Liver (tissue), 9 donors: ENCODE measurements around the gene HTR7. TPM values are rescaled to one million over a fixed set of nuclear protein-coding genes. Genes with fewer than 3 reads are reported as not detected.

Experiments
- DNase-seq: peaks from one replicate; pipeline ENCODE4 v3.0.0-alpha.2; 2017; ENCODE audit warnings: low spot score
- H3K27ac ChIP-seq, 2 donors: one replicate each; pipeline ENCODE4 v1.7.0; 2013; ENCODE audit warnings: inconsistent platforms in 2 of 2, low read length in 2 of 2, control low read depth in 1 of 2, low read depth in 1 of 2, mild to moderate bottlenecking in 1 of 2
- H3K27me3 ChIP-seq, 4 donors: one replicate each; pipeline versions ENCODE4 v1.6.1 to v1.7.0; 2013; ENCODE audit warnings: low read length in 3 of 4, inconsistent platforms in 1 of 4, mild to moderate bottlenecking in 1 of 4, moderate library complexity in 1 of 4; ENCODE audit not compliant: control insufficient read depth in 4 of 4, insufficient read depth in 4 of 4
- H3K36me3 ChIP-seq, 4 donors: one replicate each; pipeline versions ENCODE4 v1.6.1 to v1.7.0; 2013; ENCODE audit warnings: low read length in 3 of 4, mild to moderate bottlenecking in 3 of 4, low read depth in 1 of 4, moderate library complexity in 1 of 4; ENCODE audit not compliant: control insufficient read depth in 4 of 4, insufficient read depth in 3 of 4
- H3K4me1 ChIP-seq, 4 donors: one replicate each; pipeline versions ENCODE4 v1.6.1 to v1.7.0; 2013; ENCODE audit warnings: low read length in 3 of 4, mild to moderate bottlenecking in 3 of 4, moderate library complexity in 1 of 4; ENCODE audit not compliant: control insufficient read depth in 4 of 4, insufficient read depth in 4 of 4
- H3K4me3 ChIP-seq, 3 donors: one replicate each; pipeline versions ENCODE4 v1.6.1 to v1.7.0; 2013; ENCODE audit warnings: low read length in 3 of 3, control low read depth in 1 of 3, low read depth in 1 of 3, mild to moderate bottlenecking in 1 of 3
- H3K9ac ChIP-seq, 2 donors: one replicate each; pipeline ENCODE4 v1.7.0; 2013; ENCODE audit warnings: low read length in 2 of 2, mild to moderate bottlenecking in 2 of 2, moderate library complexity in 2 of 2, control low read depth in 1 of 2, low read depth in 1 of 2
- H3K9me3 ChIP-seq, 4 donors: one replicate each; pipeline versions ENCODE4 v1.6.1 to v1.7.0; 2013; ENCODE audit warnings: low read length in 3 of 4; ENCODE audit not compliant: control insufficient read depth in 4 of 4
- ATF3 ChIP-seq: IDR thresholded peaks from 2 replicates; pipeline ENCODE4 v1.6.1; 2016; ENCODE audit warnings: antibody characterized with exemption
- EGR1 ChIP-seq, 2 donors: IDR thresholded peaks; 2 replicates each; pipeline ENCODE4 v1.6.1; 2016 to 2018; ENCODE audit warnings: antibody characterized with exemption in 2 of 2, low read depth in 2 of 2
- FOXA2 ChIP-seq: IDR thresholded peaks from 2 replicates; pipeline ENCODE4 v1.6.1; 2016; ENCODE audit warnings: antibody characterized with exemption
- GABPA ChIP-seq, 2 donors: IDR thresholded peaks in 1 of 2; conservative IDR thresholded peaks in 1 of 2; 2 replicates each; pipeline ENCODE4 v1.6.1; 2016; ENCODE audit warnings: antibody characterized with exemption in 2 of 2, mild to moderate bottlenecking in 1 of 2, moderate library complexity in 1 of 2
- HNF4A ChIP-seq, 2 donors: conservative IDR thresholded peaks; 2 replicates each; pipeline ENCODE4 v1.6.1; 2016; ENCODE audit warnings: antibody characterized with exemption in 2 of 2, mild to moderate bottlenecking in 2 of 2
- HNF4G ChIP-seq: IDR thresholded peaks from 2 replicates; pipeline ENCODE4 v1.6.1; 2016; ENCODE audit warnings: antibody characterized with exemption
- JUND ChIP-seq, 2 donors: IDR thresholded peaks; 2 replicates each; pipeline ENCODE4 v1.6.1; 2016; ENCODE audit warnings: antibody characterized with exemption in 2 of 2
- NR2F2 ChIP-seq: IDR thresholded peaks from 2 replicates; pipeline ENCODE4 v1.6.1; 2016; ENCODE audit warnings: antibody characterized with exemption
- RAD21 ChIP-seq, 2 donors: IDR thresholded peaks; 2 replicates each; pipeline ENCODE4 v1.6.1; 2016; ENCODE audit warnings: antibody characterized with exemption in 2 of 2, mild to moderate bottlenecking in 2 of 2
- RXRA ChIP-seq, 2 donors: IDR thresholded peaks; 2 replicates each; pipeline ENCODE4 v1.6.1; 2017 to 2018; ENCODE audit warnings: antibody characterized with exemption in 2 of 2, mild to moderate bottlenecking in 1 of 2
- SP1 ChIP-seq: IDR thresholded peaks from 2 replicates; pipeline ENCODE4 v1.6.1; 2018; ENCODE audit warnings: antibody characterized with exemption, mild to moderate bottlenecking
- TAF1 ChIP-seq: conservative IDR thresholded peaks from 2 replicates; pipeline ENCODE4 v1.6.1; 2016; ENCODE audit warnings: antibody characterized with exemption, mild to moderate bottlenecking
- YY1 ChIP-seq: IDR thresholded peaks from 2 replicates; pipeline ENCODE4 v1.6.1; 2016; ENCODE audit warnings: antibody characterized with exemption, mild to moderate bottlenecking
- WGBS: extraction: QIAGEN DNeasy Blood & Tissue Kit; methylation state at CpG from one replicate; pipeline ENCODE4 v1.1.7; 2013; 5-methylcytosine and 5-hydroxymethylcytosine counted together
- polyA plus RNA-seq, 2 donors: library from polyadenylated mRNA; stranded (reverse) in 1 of 2; unstranded in 1 of 2; fragments of 200-250 nt in 1 of 2; fragments of >200 nt in 1 of 2; fragmentation: Nextera tagmentation in 1 of 2; extraction: Ambion mirVana in 1 of 2; gene quantifications; one replicate each; pipeline versions ENCODE4 v1.2.1 to v1.2.3, GENCODE V29; 2013 to 2015
- total RNA-seq, 2 donors: library from RNA; depleted of rRNA; stranded (reverse); fragments of >200 nt; gene quantifications; one replicate each; pipeline ENCODE4 v1.2.3, GENCODE V29; 2014
- TF ChIP-seq, protein P1 (sequence below): fragments of 150-350 bp; IDR thresholded peaks from 2 replicates; pipeline ENCODE4 v1.5.1; 2017; ENCODE audit warnings: improper control_type of control experiment, low read depth, low read length; ENCODE audit not compliant: missing input control
- TF ChIP-seq, protein P2 (sequence below): IDR thresholded peaks from 2 replicates; pipeline ENCODE4 v1.6.1; 2016; ENCODE audit warnings: antibody characterized with exemption, mild to moderate bottlenecking
- TF ChIP-seq, protein P3 (sequence below): IDR thresholded peaks from 2 replicates; pipeline ENCODE4 v1.6.1; 2016; ENCODE audit warnings: antibody characterized with exemption
- donor health status: healthy.
- donor health status: healthy.
- donor health status: healthy.
- donor health status: healthy.
- donor health status: healthy.

HTR7 gene
- total and polyA plus RNA-seq, 4 donors: 0.17 to 0.61 (median 0.18) TPM; not detected in 1

DNA sequence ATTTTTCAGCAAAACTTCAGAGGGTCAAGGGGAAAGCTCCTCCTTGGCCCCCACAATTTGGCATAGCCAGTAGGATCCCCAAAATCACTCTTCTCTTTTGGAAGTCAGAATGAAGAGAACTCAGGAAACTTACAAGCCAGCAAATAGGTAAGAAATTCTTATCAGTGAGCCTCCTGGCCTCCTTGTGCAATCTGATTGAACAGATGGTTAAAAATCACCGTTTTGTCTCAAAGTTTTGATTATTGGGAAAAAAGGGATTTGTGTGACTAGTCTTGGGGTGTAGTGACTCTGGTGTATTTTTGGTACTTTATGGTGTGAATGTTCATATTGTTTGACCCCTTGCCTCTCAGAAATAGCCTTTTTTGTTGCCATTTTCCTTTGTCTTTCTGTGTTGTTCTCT, 56.2 kb downstream of the HTR7 start:
- Histone ChIP-seq H3K4me1 (no peaks in the 10 kb centered on the region), H3K4me3 (no peak overlapping the region), H3K36me3 (no peaks in the 10 kb centered on the region), H3K27me3 (no peaks in the 10 kb centered on the region), H3K9ac (no peak overlapping the region), H3K9me3 (peaks cover 0 to 5% (median 3%) of the 10 kb centered on the region in 4 donors), H3K27ac (no peak overlapping the region)
- 67% methylated on average over 1 of the region's 1 CpG for WGBS
- TF ChIP-seq, protein P1, sequence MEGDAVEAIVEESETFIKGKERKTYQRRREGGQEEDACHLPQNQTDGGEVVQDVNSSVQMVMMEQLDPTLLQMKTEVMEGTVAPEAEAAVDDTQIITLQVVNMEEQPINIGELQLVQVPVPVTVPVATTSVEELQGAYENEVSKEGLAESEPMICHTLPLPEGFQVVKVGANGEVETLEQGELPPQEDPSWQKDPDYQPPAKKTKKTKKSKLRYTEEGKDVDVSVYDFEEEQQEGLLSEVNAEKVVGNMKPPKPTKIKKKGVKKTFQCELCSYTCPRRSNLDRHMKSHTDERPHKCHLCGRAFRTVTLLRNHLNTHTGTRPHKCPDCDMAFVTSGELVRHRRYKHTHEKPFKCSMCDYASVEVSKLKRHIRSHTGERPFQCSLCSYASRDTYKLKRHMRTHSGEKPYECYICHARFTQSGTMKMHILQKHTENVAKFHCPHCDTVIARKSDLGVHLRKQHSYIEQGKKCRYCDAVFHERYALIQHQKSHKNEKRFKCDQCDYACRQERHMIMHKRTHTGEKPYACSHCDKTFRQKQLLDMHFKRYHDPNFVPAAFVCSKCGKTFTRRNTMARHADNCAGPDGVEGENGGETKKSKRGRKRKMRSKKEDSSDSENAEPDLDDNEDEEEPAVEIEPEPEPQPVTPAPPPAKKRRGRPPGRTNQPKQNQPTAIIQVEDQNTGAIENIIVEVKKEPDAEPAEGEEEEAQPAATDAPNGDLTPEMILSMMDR: no peak
- no peak for TF ChIP-seq YY1
- no peak for TF ChIP-seq JUND (IDR thresholded peaks at IDR 0.05)
- TF ChIP-seq, protein P2, sequence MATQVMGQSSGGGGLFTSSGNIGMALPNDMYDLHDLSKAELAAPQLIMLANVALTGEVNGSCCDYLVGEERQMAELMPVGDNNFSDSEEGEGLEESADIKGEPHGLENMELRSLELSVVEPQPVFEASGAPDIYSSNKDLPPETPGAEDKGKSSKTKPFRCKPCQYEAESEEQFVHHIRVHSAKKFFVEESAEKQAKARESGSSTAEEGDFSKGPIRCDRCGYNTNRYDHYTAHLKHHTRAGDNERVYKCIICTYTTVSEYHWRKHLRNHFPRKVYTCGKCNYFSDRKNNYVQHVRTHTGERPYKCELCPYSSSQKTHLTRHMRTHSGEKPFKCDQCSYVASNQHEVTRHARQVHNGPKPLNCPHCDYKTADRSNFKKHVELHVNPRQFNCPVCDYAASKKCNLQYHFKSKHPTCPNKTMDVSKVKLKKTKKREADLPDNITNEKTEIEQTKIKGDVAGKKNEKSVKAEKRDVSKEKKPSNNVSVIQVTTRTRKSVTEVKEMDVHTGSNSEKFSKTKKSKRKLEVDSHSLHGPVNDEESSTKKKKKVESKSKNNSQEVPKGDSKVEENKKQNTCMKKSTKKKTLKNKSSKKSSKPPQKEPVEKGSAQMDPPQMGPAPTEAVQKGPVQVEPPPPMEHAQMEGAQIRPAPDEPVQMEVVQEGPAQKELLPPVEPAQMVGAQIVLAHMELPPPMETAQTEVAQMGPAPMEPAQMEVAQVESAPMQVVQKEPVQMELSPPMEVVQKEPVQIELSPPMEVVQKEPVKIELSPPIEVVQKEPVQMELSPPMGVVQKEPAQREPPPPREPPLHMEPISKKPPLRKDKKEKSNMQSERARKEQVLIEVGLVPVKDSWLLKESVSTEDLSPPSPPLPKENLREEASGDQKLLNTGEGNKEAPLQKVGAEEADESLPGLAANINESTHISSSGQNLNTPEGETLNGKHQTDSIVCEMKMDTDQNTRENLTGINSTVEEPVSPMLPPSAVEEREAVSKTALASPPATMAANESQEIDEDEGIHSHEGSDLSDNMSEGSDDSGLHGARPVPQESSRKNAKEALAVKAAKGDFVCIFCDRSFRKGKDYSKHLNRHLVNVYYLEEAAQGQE: no peak
- TF ChIP-seq, protein P3, sequence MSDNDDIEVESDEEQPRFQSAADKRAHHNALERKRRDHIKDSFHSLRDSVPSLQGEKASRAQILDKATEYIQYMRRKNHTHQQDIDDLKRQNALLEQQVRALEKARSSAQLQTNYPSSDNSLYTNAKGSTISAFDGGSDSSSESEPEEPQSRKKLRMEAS: no peak
- no peak for DNase-seq

- 64% methylated on average over 5 of the region's 5 CpGs for WGBS
- Histone ChIP-seq H3K9ac (no peak overlapping the region), H3K27ac (no peak overlapping the region), H3K36me3 (no peaks in the 10 kb centered on the region), H3K4me3 (no peak overlapping the region), H3K27me3 (no peaks in the 10 kb centered on the region), H3K4me1 (no peaks in the 10 kb centered on the region), H3K9me3 (peaks cover 0 to 5% (median 3%) of the 10 kb centered on the region in 4 donors)
- DNase-seq: no peak
- TF ChIP-seq HNF4G: no peak
- TF ChIP-seq, protein P1: no peak
- no peak for TF ChIP-seq SP1
- TF ChIP-seq YY1: no peak
- TF ChIP-seq RAD21 (IDR thresholded peaks at IDR 0.05): no peak
- TF ChIP-seq ATF3: no peak
- no peak for TF ChIP-seq HNF4A (conservative IDR thresholded peaks at IDR 0.05)
- no peak for TF ChIP-seq NR2F2
- no peak for TF ChIP-seq JUND (IDR thresholded peaks at IDR 0.05)
- no peak for TF ChIP-seq EGR1 (IDR thresholded peaks at IDR 0.05; ENCODE audit: low read depth in 2 of 2)
- no peak for TF ChIP-seq FOXA2
- TF ChIP-seq, protein P2: no peak
- no peak for TF ChIP-seq GABPA (IDR thresholded peaks at IDR 0.05 in 1 of 2, conservative IDR thresholded peaks at IDR 0.05 in 1 of 2)
- TF ChIP-seq RXRA (IDR thresholded peaks at IDR 0.05): no peak
- no peak for TF ChIP-seq TAF1
Observed at GRCh38 chr10:90800232-90800796, 57.5 kb downstream of the HTR7 start.
